NCI-H2227 treated with DMSO at 0.1 percent for 48 hours (cell line): ENCODE data around the gene PGAM5.
"Not testable (repeated sequence)": the region's sequence is repeated elsewhere in the genome, so short reads cannot be mapped to it uniquely, and the experiment has no call there.

ENCODE experiments used
- DNase-seq: peaks from one replicate; lab custom pipeline; 2025; lab: John Stamatoyannopoulos, UW

The PGAM5 gene

GRCh38 chr12:132689227-132689626, 21.4 kb upstream of the PGAM5 start:
- DNase-seq = no peak

DNA sequence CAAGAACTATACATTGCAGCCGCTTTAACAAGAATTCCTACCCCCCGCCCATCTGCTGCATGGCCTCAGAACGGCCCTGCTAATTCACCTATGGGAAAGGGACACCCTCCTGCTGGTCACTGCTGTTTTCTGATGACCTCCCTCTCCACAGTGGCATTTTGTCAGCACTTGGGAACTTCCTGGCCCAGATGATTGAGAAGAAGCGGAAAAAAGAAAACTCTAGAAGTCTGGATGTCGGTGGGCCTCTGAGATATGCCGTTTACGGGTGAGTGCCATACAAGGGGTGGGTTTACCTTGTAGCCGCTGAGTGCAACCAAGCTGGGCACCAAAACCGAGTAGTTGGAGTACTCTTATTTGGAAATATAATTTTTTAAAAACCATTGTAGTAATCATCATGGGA, 20.5 kb upstream of the PGAM5 start:
- DNase-seq = no peak

DNA sequence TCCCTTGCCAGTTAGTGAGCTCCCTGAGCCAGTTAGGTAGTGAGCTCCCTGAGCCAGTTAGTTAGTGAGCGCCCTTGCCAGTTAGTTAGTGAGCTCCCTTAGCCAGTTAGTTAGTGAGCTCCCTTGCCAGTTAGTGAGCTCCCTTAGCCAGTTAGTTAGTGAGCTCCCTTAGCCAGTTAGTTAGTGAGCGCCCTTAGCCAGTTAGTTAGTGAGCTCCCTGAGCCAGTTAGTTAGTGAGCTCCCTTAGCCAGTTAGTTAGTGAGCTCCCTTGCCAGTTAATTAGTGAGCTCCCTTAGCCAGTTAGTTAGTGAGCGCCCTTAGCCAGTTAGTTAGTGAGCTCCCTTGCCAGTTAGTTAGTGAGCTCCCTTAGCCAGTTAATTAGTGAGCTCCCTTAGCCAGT, 18.6 kb upstream of the PGAM5 start:
- DNase-seq = not testable (repeated sequence)

DNA sequence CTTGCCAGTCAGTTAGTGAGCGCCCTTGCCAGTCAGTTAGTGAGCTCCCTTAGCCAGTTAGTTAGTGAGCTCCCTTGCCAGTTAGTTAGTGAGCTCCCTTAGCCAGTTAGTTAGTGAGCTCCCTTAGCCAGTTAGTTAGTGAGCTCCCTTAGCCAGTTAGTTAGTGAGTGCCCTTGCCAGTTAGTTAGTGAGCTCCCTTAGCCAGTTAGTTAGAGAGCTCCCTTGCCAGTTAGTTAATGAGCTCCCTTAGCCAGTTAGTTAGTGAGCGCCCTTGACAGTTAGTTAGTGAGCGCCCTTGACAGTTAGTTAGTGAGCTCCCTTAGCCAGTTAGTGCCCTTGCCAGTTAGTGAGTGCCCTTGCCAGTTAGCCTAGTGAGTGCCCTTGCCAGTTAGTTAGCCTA, 15.8 kb upstream of the PGAM5 start:
- not testable (repeated sequence) for DNase-seq

DNA sequence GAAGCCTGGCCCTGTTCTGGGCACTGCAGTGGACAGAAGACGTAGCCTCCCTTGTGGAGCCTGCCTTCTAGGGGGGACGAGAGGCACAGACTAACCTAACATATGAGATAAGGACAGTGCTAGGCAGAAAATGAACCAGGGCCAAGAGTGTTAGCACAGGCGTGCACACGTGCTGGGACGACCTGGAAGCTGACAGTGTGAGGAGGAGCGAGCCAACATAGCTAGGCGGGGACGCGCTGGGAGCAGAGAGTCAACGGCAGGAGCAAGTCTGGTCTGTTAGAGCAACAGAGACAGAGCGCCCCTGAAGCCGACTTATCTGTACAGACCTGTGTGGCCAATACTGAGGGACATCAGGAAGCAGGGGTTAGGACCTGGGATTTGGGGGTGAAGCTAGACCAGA, 15.2 kb upstream of the PGAM5 start:
- DNase-seq = no peak

DNA sequence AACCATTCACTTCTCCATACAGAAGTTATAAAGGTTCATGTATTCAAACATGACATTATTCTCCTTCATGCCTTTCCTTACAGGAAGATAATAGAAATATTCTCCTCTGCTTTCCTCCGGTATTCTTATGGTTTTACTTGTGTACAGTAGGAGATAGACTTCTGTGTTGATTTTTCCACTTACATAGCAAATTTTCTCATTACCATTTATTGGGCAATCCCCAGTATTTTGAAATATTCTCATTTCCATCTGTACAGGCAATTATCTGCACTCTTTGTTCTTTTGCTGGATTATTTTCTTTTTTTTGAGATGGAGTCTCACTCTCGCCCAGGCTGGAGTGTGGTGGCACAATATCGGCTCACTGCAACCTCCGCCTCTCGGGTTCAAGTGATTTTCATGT, 12.3 kb upstream of the PGAM5 start:
- DNase-seq = no peak

DNA sequence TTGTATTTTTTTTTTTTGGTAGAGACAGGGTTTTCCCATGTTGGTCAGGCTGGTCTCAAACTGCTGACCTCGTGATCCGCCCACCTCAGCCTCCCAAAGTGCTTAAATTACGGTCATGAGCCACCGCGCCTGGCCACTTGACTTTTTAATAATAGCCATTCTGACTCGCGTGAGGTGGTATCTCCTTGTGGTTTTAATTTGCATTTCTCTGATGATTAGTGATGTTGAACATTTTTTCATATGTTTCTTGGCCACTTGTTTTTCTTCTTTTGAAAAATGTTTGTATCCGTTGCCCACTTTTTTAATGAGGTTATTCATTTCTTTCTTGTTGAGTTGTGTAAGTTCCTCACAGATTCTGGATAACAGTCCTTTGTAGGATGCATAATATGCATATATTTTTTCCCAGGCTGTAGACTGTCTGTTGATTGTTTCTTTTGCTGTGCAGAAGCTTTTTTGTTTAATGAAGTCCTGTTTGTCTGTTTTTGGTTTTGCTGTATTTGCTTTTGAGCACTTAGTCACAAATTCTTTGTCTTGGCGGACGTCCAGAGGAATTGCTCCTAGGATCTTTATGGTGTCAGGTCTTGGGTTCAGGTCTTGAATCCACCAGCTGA, 10.3 kb upstream of the PGAM5 start:
- DNase-seq = no peak

DNA sequence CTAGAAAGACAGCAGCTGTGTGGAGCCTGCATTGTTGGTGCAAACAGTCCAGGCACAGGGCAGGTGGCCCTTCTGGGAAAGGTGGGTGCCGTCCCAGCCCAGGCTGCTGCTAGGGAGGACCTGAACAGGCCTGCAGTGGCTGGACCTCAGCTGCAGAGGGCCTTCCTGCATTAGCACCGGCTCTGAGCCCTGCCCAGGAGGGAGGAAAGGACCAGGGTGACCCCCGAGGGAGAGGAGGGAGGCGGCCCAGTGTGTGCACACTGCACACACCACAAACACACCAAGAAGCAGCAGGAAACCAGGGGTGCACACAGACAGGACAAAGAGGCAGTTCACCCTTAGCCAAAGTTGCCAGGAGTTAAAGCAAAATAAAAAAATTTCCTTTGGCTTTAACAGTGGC, 8.0 kb upstream of the PGAM5 start:
- no peak for DNase-seq

- no peak for DNase-seq
Observed at GRCh38 chr12:132703641-132704040, 7.0 kb upstream of the PGAM5 start.

- no peak for DNase-seq
Observed at GRCh38 chr12:132707241-132707640, 3.4 kb upstream of the PGAM5 start.

DNA sequence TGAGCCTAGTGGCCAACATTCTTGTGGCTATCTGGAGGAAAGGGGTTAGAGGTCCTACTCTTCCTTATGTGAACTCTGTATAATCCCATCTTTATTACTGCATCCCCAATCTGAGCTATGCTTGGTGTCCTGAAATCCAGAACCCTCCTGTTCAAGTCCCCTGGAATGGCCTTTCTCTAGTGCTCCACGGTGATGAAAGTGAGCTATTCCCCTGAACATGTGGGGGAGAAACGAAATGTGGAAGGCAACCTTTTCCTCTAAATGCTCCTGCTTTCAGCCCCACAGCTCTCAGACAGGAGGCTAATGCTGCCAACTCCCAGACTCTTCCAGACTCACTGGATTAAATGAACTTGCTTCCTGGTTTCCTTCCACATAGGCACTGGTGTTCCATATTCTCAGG, 2.5 kb upstream of the PGAM5 start:
- no peak for DNase-seq

DNA sequence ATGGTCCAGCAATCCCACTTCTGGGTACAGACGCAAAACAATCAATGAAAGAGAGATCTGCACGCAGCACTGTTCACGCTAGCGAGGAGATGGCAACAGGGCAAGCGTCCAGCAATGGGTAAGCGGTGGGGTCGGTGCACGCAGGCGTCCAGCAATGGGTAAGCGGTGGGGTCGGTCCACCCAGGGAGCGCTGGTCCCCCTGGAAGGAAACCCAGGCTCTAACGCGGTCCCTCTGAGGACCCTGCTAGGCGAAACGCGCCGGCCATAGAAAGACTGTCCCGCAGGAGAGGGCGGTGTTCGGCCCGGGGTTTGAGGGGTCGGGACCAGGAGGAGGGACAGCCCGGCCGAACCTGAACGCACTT, 618 bp upstream of the PGAM5 start:
- no peak for DNase-seq

DNA sequence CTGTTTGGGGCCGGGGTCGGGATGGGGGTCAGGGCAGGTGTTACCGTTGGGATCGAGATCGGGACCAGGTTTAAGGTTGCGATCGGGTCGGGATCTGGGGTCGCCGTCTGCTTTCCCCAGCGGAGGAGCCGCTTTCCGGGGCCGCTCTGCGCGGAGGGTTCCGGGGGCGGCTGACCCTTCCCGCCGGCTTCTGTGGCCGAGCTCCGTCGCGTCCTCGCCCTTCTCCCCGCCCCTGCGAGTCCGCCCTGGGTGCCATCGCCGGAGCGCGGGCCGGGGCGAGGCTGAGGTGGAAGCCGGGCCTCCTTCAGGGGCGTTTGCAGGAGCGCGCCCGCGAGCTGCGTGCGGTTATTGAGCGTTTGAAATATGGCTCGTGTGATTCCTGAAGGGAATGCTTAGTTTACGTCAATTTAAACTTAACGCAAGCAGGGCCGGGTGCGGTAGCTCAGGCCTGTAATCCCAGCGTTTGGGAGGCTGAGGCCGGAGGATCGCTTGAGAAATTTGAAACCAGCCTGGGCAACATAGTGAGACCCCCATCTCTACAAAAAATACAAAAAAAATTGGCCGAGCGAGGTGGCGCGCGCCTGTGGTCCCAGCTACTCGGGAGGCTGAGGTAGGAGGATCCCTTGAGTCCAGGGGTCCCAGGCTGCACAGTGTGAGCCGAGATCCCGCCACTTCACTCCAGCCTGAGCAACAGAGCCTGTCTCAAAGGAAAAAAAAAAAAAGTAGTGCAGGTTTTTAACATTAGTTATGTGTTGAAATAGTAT, 620 bp downstream of the PGAM5 start:
- no peak for DNase-seq

DNA sequence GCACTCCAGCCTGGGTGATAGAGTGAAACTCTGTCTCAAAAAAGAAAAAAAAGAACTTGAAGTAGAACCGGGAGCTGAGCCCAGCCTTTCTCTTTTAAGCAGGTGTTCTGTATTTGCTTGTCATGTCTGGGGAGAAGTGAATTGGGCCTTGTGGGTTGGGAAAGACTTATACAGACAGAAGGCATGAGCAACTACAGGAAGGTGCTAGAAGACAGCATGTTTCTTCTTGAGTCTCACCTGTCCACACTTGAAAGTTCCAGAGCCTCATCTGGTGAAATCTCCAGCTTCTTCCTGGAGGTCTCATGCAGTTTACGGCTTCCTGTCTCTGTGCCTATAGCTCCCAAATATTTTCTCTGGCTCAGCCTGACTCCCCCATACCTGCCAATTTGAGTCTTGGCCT, 2.5 kb downstream of the PGAM5 start:
- DNase-seq = no peak

DNA sequence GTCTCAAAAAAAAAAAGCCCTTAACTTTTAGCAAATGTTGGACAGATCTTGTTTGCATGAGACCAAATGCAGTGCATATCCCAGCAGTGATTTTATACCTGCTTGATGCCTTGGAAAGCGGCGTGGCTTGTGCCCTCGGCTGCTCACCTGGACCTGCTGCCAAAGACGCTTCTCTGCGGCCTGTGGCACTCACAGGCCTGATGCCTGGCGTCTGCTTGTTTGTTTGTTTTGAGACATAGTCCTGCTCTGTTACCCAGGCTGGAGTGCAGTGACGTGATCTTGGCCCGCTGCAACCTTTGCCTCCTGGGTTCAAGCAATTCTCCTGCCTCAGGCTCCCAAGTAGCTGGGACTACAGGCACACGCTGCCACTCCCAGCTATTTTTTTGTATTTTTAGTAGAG, 5.2 kb downstream of the PGAM5 start:
- DNase-seq = no peak

GRCh38 chr12:132716356-132716755, 5.7 kb downstream of the PGAM5 start:
- DNase-seq = no peak

DNA sequence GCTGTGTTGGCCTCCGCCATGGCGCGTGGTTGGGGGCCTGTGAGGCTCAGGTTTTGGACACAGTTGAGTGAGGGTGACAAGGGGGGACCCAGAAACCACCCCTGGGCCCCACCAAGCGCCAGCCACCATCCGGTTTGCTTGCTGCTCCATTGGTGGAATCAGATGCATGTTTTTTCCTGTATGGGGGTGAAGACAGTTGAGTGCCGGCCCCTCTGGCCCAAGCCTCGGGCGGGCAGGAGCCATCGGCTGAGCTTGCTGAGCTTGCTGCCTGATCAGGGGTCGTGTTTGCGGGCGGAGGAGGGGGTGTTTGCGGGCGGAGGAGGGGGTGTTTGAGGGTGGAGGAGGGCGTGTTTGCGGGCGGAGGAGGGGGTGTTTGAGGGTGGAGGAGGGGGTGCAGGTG, 6.4 kb downstream of the PGAM5 start:
- no peak for DNase-seq

DNA sequence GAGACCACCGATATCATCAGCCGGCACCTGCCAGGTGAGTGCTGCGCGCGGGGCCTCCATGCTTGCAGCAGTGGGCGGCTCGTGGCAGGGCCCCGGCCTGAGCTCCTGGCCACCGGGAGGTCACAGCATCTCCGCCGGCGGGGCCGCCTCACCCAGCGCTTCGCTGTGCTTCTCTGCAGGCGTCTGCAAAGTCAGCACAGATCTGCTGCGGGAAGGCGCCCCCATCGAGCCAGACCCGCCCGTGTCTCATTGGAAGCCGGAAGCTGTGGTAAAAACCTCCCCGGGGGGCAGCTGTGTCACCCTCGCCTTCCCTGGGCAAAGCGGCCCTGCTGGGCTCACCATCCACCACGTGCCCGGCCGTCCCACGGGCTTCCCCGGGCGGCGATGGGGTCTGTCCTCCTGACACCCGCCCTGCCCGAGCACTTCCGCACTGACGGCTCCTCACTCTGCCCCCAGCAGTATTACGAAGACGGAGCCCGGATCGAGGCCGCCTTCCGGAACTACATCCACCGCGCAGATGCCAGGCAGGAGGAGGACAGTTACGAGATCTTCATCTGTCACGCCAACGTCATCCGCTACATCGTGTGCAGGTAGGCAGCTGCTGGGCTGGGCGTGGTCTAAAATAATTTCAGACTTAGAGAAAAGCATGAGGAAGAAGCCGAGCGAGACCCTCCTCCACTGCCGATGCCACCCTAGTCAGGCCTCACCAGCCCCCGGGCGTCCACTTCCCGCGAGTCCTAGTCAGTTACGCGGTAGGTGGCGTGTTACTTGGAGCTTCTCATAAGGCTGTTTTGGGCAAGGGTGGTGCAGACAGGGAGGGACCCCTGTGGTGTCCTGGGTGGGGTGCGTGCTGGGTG, 7.1 kb downstream of the PGAM5 start:
- no peak for DNase-seq

DNA sequence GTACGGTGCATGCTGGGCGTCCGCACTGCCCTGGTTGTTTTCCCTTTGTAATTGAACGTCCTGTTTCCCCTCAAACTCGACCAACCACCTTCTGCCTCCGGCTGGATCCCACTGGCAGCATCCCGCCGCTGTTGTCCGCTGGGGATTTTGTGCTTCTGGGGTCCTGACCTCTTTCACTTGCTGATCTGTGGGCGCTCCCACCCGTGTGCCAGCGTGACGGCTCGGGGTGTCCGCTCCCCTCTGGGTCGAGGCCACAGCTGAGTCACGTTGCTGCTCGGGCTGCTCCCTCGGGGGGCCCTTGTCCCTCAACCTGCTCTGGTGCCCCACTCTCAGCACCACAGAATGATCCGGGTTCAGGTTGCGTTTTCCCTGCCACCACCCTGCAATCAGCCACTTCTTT, 8.0 kb downstream of the PGAM5 start:
- no peak for DNase-seq

DNA sequence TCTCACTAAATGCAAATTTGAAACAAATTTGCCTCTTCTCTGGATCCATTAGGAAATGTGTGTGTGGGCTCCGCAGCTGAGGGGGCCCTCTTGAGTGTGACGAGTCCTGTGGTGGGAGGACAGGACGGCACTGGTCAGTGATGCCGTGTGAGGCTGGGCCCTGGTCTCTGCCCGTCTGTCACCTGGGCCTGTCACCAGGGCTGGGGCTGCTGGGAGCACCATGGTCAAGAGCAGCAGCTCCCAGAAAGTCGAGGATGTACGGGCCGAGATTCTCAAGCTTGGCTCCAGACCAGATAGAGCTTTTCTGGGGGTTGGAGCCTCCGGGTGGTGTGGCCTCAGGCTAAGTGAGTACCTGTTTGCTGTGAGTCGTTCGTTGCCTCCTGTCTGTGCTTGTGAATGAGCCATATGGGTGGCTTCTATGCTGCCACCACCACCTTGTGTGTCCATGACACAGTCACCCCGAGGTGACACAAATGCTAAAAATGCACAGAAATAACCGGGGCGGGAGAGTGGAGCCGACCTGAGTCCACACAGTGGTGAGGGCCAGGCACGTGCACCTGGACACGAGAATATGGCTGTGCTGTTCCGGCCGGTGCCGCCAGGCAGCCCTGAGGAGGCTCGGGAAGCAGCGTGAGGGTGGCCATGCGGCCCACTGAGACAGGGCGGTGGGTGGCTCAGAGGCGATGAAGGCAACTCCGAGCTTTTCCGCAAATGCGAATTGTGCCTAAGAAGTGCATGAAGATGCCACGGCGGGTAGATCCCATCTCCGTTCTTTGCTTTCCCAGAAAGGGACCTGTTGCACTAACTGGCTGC, 8.7 kb downstream of the PGAM5 start:
- DNase-seq = no peak

DNA sequence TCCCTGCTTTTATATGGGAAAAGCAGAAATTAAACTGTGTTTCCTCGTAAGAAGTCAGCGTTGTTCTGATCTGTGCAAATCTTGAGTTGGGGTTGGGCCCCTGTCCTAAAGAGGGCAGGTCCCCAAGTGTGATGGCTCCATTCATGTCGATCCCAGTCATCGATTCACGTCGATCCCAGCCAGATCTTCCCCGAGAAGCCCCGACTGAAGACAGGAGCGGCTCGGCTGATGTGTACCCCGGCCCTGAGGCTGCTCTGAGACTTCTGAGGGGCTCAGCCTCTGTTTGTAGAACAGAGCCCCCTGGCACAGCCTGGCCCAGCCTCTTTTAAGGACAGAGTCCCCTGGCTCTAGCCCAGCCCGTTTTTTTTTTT, 9.3 kb downstream of the PGAM5 start:
- DNase-seq = no peak

- no peak for DNase-seq
Observed at GRCh38 chr12:132720606-132721345, 10.1 kb downstream of the PGAM5 start.
